Measurements from ENCODE around the gene MRPS6. TPM values are rescaled to one million over a fixed set of nuclear protein-coding genes. Genes with fewer than 3 reads are reported as not detected.

The MRPS6 gene
- total RNA-seq, 1 donor from 2014 or later, result 40.2 TPM

- POLR2A ChIA-PET, result interaction anchor here (0.6 kb wide), 1 partner anchor 177 kb away, joined by 3 read pairs; no protein-coding TSS in a partner anchor
- ATAC-seq (ENCODE audit: low read depth) (no peak), DNase-seq (no peak)
- intact Hi-C loops (cut with micrococcal nuclease), result no loop called here
- H3K27me3 Mint-ChIP-seq, result no peaks in the 10 kb centered on the region
- H3K27ac Mint-ChIP-seq, result peak overlapping the region; percentile 59
- H3K36me3 Mint-ChIP-seq (ENCODE audit: low read depth), result peaks cover 37% of the 10 kb centered on the region
- no peak overlapping the region for H3K4me3 Mint-ChIP-seq
- H3K9me3 Mint-ChIP-seq, result no peaks in the 10 kb centered on the region
- H3K4me1 Mint-ChIP-seq, result peaks cover 42% of the 10 kb centered on the region
- TF ChIP-seq CTCF (IDR thresholded peaks at IDR 0.05), result no peak
- CTCF ChIA-PET, result interaction anchor here (1.4 kb wide), 2 partner anchors 8 to 15 kb away, joined by 7 read pairs; no protein-coding TSS in a partner anchor
Measured at GRCh38 chr21:34092262-34092921, 19.0 kb downstream of the MRPS6 start.

GRCh38 chr21:34093083-34093482 is 19.7 kb downstream of the MRPS6 start:
- TF ChIP-seq CTCF (IDR thresholded peaks at IDR 0.05), result no peak
- H3K9me3 Mint-ChIP-seq, result no peaks in the 10 kb centered on the region
- peaks cover 44% of the 10 kb centered on the region for H3K36me3 Mint-ChIP-seq (ENCODE audit: low read depth)
- intact Hi-C loops (cut with micrococcal nuclease), result no loop called here
- H3K27ac Mint-ChIP-seq, result no peak overlapping the region
- no peak for DNase-seq
- H3K4me3 Mint-ChIP-seq, result no peak overlapping the region
- H3K4me1 Mint-ChIP-seq, result peaks cover 49% of the 10 kb centered on the region
- ChIA-PET POLR2A (interaction anchor here (0.6 kb wide), 1 partner anchor 178 kb away, joined by 3 read pairs; no protein-coding TSS in a partner anchor), CTCF (interaction anchor here (1.4 kb wide), 2 partner anchors 8 to 16 kb away, joined by 7 read pairs; no protein-coding TSS in a partner anchor)
- no peak for ATAC-seq (ENCODE audit: low read depth)
- no peaks in the 10 kb centered on the region for H3K27me3 Mint-ChIP-seq

GRCh38 chr21:34094949-34095348 is 21.6 kb downstream of the MRPS6 start:
- CTCF ChIA-PET, result no interaction called here
- intact Hi-C loops (cut with micrococcal nuclease), result no loop called here
- no peaks in the 10 kb centered on the region for H3K27me3 Mint-ChIP-seq
- H3K4me1 Mint-ChIP-seq, result peaks cover 54% of the 10 kb centered on the region
- no peak overlapping the region for H3K27ac Mint-ChIP-seq
- peaks cover 48% of the 10 kb centered on the region for H3K36me3 Mint-ChIP-seq (ENCODE audit: low read depth)
- no peak for TF ChIP-seq CTCF (IDR thresholded peaks at IDR 0.05)
- H3K9me3 Mint-ChIP-seq, result no peaks in the 10 kb centered on the region
- no peak overlapping the region for H3K4me3 Mint-ChIP-seq
- ATAC-seq (ENCODE audit: low read depth), result no peak
- DNase-seq, result no peak
- POLR2A ChIA-PET, result no interaction called here

- no peak for ATAC-seq (ENCODE audit: low read depth)
- no peaks in the 10 kb centered on the region for H3K27me3 Mint-ChIP-seq
- POLR2A ChIA-PET, result no interaction called here
- intact Hi-C loops (cut with micrococcal nuclease), result no loop called here
- no peak overlapping the region for H3K4me3 Mint-ChIP-seq
- peaks cover 51% of the 10 kb centered on the region for H3K36me3 Mint-ChIP-seq (ENCODE audit: low read depth)
- no peak overlapping the region for H3K27ac Mint-ChIP-seq
- CTCF ChIA-PET, result no interaction called here
- peaks cover 44% of the 10 kb centered on the region for H3K4me1 Mint-ChIP-seq
- TF ChIP-seq CTCF (IDR thresholded peaks at IDR 0.05), result no peak
- H3K9me3 Mint-ChIP-seq, result no peaks in the 10 kb centered on the region
- DNase-seq, result no peak
Measured at GRCh38 chr21:34097442-34097841, 24.1 kb downstream of the MRPS6 start.

GRCh38 chr21:34100337-34100736 is 27.0 kb downstream of the MRPS6 start:
- ATAC-seq (ENCODE audit: low read depth), result no peak
- ChIA-PET POLR2A (no interaction called here), CTCF (interaction anchor here (1.8 kb wide), 1 partner anchor 8 kb away, joined by 7 read pairs; no protein-coding TSS in a partner anchor)
- no peak for TF ChIP-seq CTCF (IDR thresholded peaks at IDR 0.05)
- Mint-ChIP-seq H3K36me3 (ENCODE audit: low read depth) (peaks cover 53% of the 10 kb centered on the region), H3K4me3 (no peak overlapping the region), H3K9me3 (no peaks in the 10 kb centered on the region), H3K4me1 (peaks cover 41% of the 10 kb centered on the region), H3K27ac (no peak overlapping the region), H3K27me3 (no peaks in the 10 kb centered on the region)
- DNase-seq, result no peak
- intact Hi-C loops (cut with micrococcal nuclease), result no loop called here

Measured in activated B cell treated with CpG ODN at 0.5 μM for 24 hours (primary cell).